ENCODE data around the gene GOLGA8R. TPM values are rescaled to one million over a fixed set of nuclear protein-coding genes. Genes with fewer than 3 reads are reported as not detected.
"Not testable (repeated sequence)": the region's sequence is repeated elsewhere in the genome, so short reads cannot be mapped to it uniquely, and the experiment has no call there.

The GOLGA8R gene
- 10 to 100 TPM in 2 of 4 donors, 1 to 10 TPM in 2; 3.6 to 14.4 (median 9.5) TPM for polyA plus RNA-seq (ENCODE audit: insufficient read length in 4 of 4)

- DNase-seq (ENCODE audit: low read depth in 4 of 4, low spot score in 2 of 4): not testable (repeated sequence)
Observed at GRCh38 chr15:30414160-30414559, at the start of gene GOLGA8R. TSS of gene GOLGA8R (minus strand) at chr15:30414260. CDS start at chr15:30414162, 98 bp downstream.

GRCh38 chr15:30463849-30464248 is 49.8 kb upstream of the GOLGA8R start:
- not testable (repeated sequence) for DNase-seq (ENCODE audit: low read depth in 4 of 4, low spot score in 2 of 4)

GRCh38 chr15:30462176-30462575 is 48.1 kb upstream of the GOLGA8R start:
- DNase-seq (ENCODE audit: low read depth in 4 of 4, low spot score in 2 of 4): not testable (repeated sequence)

GRCh38 chr15:30452702-30453101 is 38.6 kb upstream of the GOLGA8R start:
- DNase-seq (ENCODE audit: low read depth in 4 of 4, low spot score in 2 of 4): not testable (repeated sequence)

- not testable (repeated sequence) for DNase-seq (ENCODE audit: low read depth in 4 of 4, low spot score in 2 of 4)
Observed at GRCh38 chr15:30438348-30438747, 24.3 kb upstream of the GOLGA8R start.

- not testable (repeated sequence) for DNase-seq (ENCODE audit: low read depth in 4 of 4, low spot score in 2 of 4)
Observed at GRCh38 chr15:30435878-30436277, 21.8 kb upstream of the GOLGA8R start.

- DNase-seq (ENCODE audit: low read depth in 4 of 4, low spot score in 2 of 4): not testable (repeated sequence)
Observed at GRCh38 chr15:30420723-30421122, 6.7 kb upstream of the GOLGA8R start.

- DNase-seq (ENCODE audit: low read depth in 4 of 4, low spot score in 2 of 4): not testable (repeated sequence)
Observed at GRCh38 chr15:30407636-30408035, 6.4 kb downstream of the GOLGA8R start.

GRCh38 chr15:30398988-30399387 is 15.1 kb downstream of the GOLGA8R start:
- DNase-seq (ENCODE audit: low read depth in 4 of 4, low spot score in 2 of 4): not testable (repeated sequence)

GRCh38 chr15:30393664-30393991 is 20.4 kb downstream of the GOLGA8R start:
- DNase-seq (ENCODE audit: low read depth in 4 of 4, low spot score in 2 of 4): not testable (repeated sequence)

GRCh38 chr15:30392766-30393663 is 21.0 kb downstream of the GOLGA8R start, which contains the start of gene CHRFAM7A:
TSS of gene CHRFAM7A (minus strand) at chr15:30393540. CDS start at chr15:30383351, 10,189 bp downstream.
- DNase-seq (ENCODE audit: low read depth in 4 of 4, low spot score in 2 of 4): not testable (repeated sequence)

- DNase-seq (ENCODE audit: low read depth in 4 of 4, low spot score in 2 of 4): not testable (repeated sequence)
Observed at GRCh38 chr15:30386318-30386887, 27.7 kb downstream of the GOLGA8R start.

GRCh38 chr15:30377082-30377413 is 37.0 kb downstream of the GOLGA8R start:
- DNase-seq (ENCODE audit: low read depth in 4 of 4, low spot score in 2 of 4): not testable (repeated sequence)

GRCh38 chr15:30376375-30377081 is 37.5 kb downstream of the GOLGA8R start:
- DNase-seq (ENCODE audit: low read depth in 4 of 4, low spot score in 2 of 4): not testable (repeated sequence)

GRCh38 chr15:30375872-30376271 is 38.2 kb downstream of the GOLGA8R start:
- DNase-seq (ENCODE audit: low read depth in 4 of 4, low spot score in 2 of 4): not testable (repeated sequence)

GRCh38 chr15:30374862-30375261 is 39.2 kb downstream of the GOLGA8R start:
- DNase-seq (ENCODE audit: low read depth in 4 of 4, low spot score in 2 of 4): not testable (repeated sequence)

GRCh38 chr15:30368271-30368670 is 45.8 kb downstream of the GOLGA8R start:
- not testable (repeated sequence) for DNase-seq (ENCODE audit: low read depth in 4 of 4, low spot score in 2 of 4)

GRCh38 chr15:30367246-30367645 is 46.8 kb downstream of the GOLGA8R start:
- DNase-seq (ENCODE audit: low read depth in 4 of 4, low spot score in 2 of 4): not testable (repeated sequence)

- not testable (repeated sequence) for DNase-seq (ENCODE audit: low read depth in 4 of 4, low spot score in 2 of 4)
Observed at GRCh38 chr15:30361404-30361803, 52.7 kb downstream of the GOLGA8R start.

GRCh38 chr15:30360990-30361389 is 53.1 kb downstream of the GOLGA8R start:
- DNase-seq (ENCODE audit: low read depth in 4 of 4, low spot score in 2 of 4): not testable (repeated sequence)

GRCh38 chr15:30355043-30355442 is 59.0 kb downstream of the GOLGA8R start:
- not testable (repeated sequence) for DNase-seq (ENCODE audit: low read depth in 4 of 4, low spot score in 2 of 4)

Data from left renal cortex interstitium (tissue), 4 donors.